Chondrocyte (in vitro differentiated cells): ENCODE measurements around the gene OVCH1. TPM values are rescaled to one million over a fixed set of nuclear protein-coding genes. Genes with fewer than 3 reads are reported as not detected.
"Not testable (repeated sequence)": the region's sequence is repeated elsewhere in the genome, so short reads cannot be mapped to it uniquely, and the experiment has no call there.

Experiments used
- DNase-seq: peaks from one replicate; pipeline ENCODE4 v3.0.0; 2021; ENCODE audit warnings: mixed read lengths, low spot score
- H3K27ac Mint-ChIP-seq: one replicate; pipeline ENCODE4 v1.8.0; 2021; ENCODE audit warnings: mild to moderate bottlenecking, moderate library complexity, mixed read lengths; ENCODE audit not compliant: unreplicated experiment
- H3K27me3 Mint-ChIP-seq: 2 replicates; pipeline ENCODE4 v1.8.0; 2021; ENCODE audit warnings: low read depth, mixed read lengths
- H3K36me3 Mint-ChIP-seq: 2 replicates; pipeline ENCODE4 v1.8.0; 2021; ENCODE audit warnings: low read depth, mixed read lengths
- H3K4me1 Mint-ChIP-seq: 2 replicates; pipeline ENCODE4 v1.8.0; 2021; ENCODE audit warnings: low read depth, mild to moderate bottlenecking, mixed read lengths
- H3K4me3 Mint-ChIP-seq: one replicate; pipeline ENCODE4 v1.8.0; 2021; ENCODE audit warnings: mild to moderate bottlenecking, moderate library complexity, mixed read lengths; ENCODE audit not compliant: unreplicated experiment
- H3K9me3 Mint-ChIP-seq: 2 replicates; pipeline ENCODE4 v1.8.0; 2021; ENCODE audit warnings: low read depth, mixed read lengths
- total RNA-seq: library from RNA; stranded (reverse); gene quantifications from 3 replicates; pipeline ENCODE4 v1.2.1, GENCODE V29; 2021
- TF ChIP-seq, protein P1 (sequence below): fragments of 200-600 bp; sonication (generic); IDR thresholded peaks from 2 replicates; pipeline ENCODE4 v1.5.0; 2021; ENCODE audit warnings: antibody characterized with exemption, mild to moderate bottlenecking, moderate library complexity

OVCH1 gene
- total RNA-seq, 1 donor from 2014 or later: 0.20 TPM

GRCh38 chr12:29448157-29448556 is 49.3 kb downstream of the OVCH1 start:
- H3K27me3 Mint-ChIP-seq: no peaks in the 10 kb centered on the region
- H3K4me1 Mint-ChIP-seq: peaks cover 5% of the 10 kb centered on the region
- peaks cover 16% of the 10 kb centered on the region for H3K36me3 Mint-ChIP-seq
- no peaks in the 10 kb centered on the region for H3K9me3 Mint-ChIP-seq
- TF ChIP-seq, protein P1, sequence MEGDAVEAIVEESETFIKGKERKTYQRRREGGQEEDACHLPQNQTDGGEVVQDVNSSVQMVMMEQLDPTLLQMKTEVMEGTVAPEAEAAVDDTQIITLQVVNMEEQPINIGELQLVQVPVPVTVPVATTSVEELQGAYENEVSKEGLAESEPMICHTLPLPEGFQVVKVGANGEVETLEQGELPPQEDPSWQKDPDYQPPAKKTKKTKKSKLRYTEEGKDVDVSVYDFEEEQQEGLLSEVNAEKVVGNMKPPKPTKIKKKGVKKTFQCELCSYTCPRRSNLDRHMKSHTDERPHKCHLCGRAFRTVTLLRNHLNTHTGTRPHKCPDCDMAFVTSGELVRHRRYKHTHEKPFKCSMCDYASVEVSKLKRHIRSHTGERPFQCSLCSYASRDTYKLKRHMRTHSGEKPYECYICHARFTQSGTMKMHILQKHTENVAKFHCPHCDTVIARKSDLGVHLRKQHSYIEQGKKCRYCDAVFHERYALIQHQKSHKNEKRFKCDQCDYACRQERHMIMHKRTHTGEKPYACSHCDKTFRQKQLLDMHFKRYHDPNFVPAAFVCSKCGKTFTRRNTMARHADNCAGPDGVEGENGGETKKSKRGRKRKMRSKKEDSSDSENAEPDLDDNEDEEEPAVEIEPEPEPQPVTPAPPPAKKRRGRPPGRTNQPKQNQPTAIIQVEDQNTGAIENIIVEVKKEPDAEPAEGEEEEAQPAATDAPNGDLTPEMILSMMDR: no peak
- no peak overlapping the region for H3K27ac Mint-ChIP-seq
- DNase-seq: no peak
- no peak overlapping the region for H3K4me3 Mint-ChIP-seq

DNA sequence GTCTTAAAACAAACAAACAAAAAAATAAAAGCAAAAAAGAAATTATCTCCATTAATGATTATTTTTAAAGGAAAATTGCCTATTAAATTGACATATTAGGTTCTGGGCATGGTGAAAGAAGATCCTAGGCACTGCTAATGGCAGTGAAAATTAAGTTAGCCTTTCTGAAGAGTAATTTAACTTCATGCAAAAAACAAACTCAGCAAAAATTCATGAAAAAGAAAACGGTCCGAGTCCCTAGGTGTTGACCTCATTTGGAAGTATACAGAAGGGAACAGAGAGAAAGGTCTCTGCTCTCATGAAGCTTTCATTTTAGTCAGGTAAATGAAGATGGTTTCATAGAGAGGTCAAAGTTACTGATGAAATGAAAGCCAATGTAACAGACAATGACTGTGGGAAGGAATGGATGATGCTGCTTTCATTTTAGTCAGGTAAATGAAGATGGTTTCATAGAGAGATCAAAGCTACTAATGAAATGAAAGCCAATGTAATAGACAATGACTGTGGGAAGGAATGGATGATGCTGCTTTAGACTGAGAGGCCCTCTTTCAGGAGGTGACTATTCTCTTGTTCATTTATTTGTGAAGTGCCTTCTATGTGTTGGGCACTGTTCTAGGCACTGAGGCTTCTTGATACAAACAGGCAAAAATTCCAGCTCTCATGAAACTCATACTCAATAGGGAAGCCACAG is 50.1 kb downstream of the OVCH1 start:
- Mint-ChIP-seq H3K9me3 (no peaks in the 10 kb centered on the region), H3K27me3 (no peaks in the 10 kb centered on the region), H3K4me1 (peaks cover 5% of the 10 kb centered on the region), H3K36me3 (peaks cover 14% of the 10 kb centered on the region), H3K4me3 (no peak overlapping the region), H3K27ac (no peak overlapping the region)
- TF ChIP-seq, protein P1: no peak
- no peak for DNase-seq

- Mint-ChIP-seq H3K27me3 (peaks cover 2% of the 10 kb centered on the region), H3K4me3 (no peak overlapping the region), H3K27ac (no peak overlapping the region), H3K36me3 (peaks cover 6% of the 10 kb centered on the region), H3K4me1 (no peaks in the 10 kb centered on the region), H3K9me3 (peaks cover 3% of the 10 kb centered on the region)
- TF ChIP-seq, protein P1: no peak
- no peak for DNase-seq
Observed at GRCh38 chr12:29439506-29439905, 58.0 kb downstream of the OVCH1 start.

- Mint-ChIP-seq H3K27me3 (peaks cover 2% of the 10 kb centered on the region), H3K36me3 (peaks cover 6% of the 10 kb centered on the region), H3K9me3 (peaks cover 3% of the 10 kb centered on the region), H3K4me3 (no peak overlapping the region), H3K4me1 (no peaks in the 10 kb centered on the region), H3K27ac (no peak overlapping the region)
- TF ChIP-seq, protein P1: no peak
- no peak for DNase-seq
Observed at GRCh38 chr12:29438752-29439408, 58.6 kb downstream of the OVCH1 start.

DNA sequence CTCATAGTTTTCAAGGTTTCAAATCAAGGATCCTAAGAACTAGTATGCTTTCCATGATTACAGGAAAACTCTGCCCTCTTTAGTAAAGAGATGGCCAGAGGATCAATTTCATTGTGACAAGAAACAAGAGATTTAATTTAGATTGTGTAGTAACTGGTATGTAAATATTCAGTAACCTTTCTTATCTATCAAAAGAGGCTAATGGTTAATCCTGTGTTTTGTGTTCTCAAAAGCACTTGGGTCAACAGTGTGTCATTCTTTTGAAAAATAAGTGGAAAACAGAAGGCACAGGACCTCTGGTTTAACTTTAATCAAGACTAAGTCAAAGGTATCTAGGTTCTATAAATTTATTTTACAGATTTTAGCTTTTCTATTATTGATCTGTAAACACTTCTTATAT is 59.9 kb downstream of the OVCH1 start:
- DNase-seq: no peak
- H3K27me3 Mint-ChIP-seq: peaks cover 2% of the 10 kb centered on the region
- H3K4me1 Mint-ChIP-seq: no peaks in the 10 kb centered on the region
- no peak overlapping the region for H3K4me3 Mint-ChIP-seq
- peaks cover 3% of the 10 kb centered on the region for H3K9me3 Mint-ChIP-seq
- no peak overlapping the region for H3K27ac Mint-ChIP-seq
- TF ChIP-seq, protein P1: no peak
- peaks cover 8% of the 10 kb centered on the region for H3K36me3 Mint-ChIP-seq

DNA sequence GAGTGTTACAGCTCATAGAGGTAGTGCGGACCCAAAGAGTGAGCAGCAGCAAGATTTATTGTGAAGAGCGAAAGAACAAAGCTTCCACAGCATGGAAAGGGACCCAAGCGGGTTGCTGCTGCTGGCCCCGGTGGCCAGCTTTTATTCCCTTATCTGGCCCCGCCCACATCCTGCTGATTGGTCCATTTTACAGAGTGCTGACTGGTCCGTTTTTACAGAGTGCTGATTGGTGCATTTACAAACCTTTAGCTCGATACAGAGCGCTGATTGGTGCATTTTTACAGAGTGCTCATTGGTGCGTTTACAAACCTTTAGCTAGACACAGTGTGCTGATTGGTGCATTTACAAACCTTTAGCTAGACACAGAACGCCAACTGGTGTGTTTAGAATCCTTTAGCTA is 60.7 kb downstream of the OVCH1 start:
- peaks cover 12% of the 10 kb centered on the region for H3K36me3 Mint-ChIP-seq
- not testable (repeated sequence) for H3K27me3 Mint-ChIP-seq, H3K4me3 Mint-ChIP-seq, H3K9me3 Mint-ChIP-seq, DNase-seq, H3K27ac Mint-ChIP-seq, H3K4me1 Mint-ChIP-seq
